Peyer's patch (tissue), 4 donors: Measurements from ENCODE around the gene PPARGC1A. TPM values are rescaled to one million over a fixed set of nuclear protein-coding genes. Genes with fewer than 3 reads are reported as not detected.

Experiments used
- DNase-seq, 3 donors: peaks; one replicate each; pipeline ENCODE4 v3.0.0-alpha.2; 2017 to 2019
- H3K27ac ChIP-seq, 4 donors: fragments of 200-600 bp; sonication (generic); one replicate each; pipeline ENCODE4 v1.5.1; 2016 to 2019
- H3K27me3 ChIP-seq, 2 donors: fragments of 200-600 bp; sonication (generic); one replicate each; pipeline ENCODE4 v1.5.1; 2019
- H3K36me3 ChIP-seq, 3 donors: fragments of 200-600 bp; sonication (generic); one replicate each; pipeline ENCODE4 v1.5.1; 2016 to 2019
- H3K4me1 ChIP-seq, 4 donors: fragments of 200-600 bp; sonication (generic); one replicate each; pipeline ENCODE4 v1.5.1; 2016 to 2019
- H3K4me3 ChIP-seq, 4 donors: fragments of 200-600 bp; sonication (generic); 1 replicate in 3 of 4; 2 replicates in 1 of 4; pipeline ENCODE4 v1.5.1; 2016 to 2019; ENCODE audit warnings: mild to moderate bottlenecking in 1 of 4
- H3K9me3 ChIP-seq, 4 donors: fragments of 200-600 bp; sonication (generic); one replicate each; pipeline ENCODE4 v1.5.1; 2016 to 2019; ENCODE audit warnings: mild to moderate bottlenecking in 1 of 4
- POLR2A ChIP-seq, 2 donors: fragments of 450-650 bp; IDR thresholded peaks; one replicate each; pipeline ENCODE4 v1.5.1; 2017; ENCODE audit warnings: antibody characterized with exemption in 2 of 2, mild to moderate bottlenecking in 2 of 2, moderate library complexity in 2 of 2
- total RNA-seq, 4 donors: library from RNA; depleted of rRNA; stranded (reverse); fragments of >200 nt; gene quantifications; one replicate each; pipeline ENCODE4 v1.1.0, GENCODE V29; 2016
- TF ChIP-seq, protein P1 (sequence below), 6 experiments: fragments of 450-650 bp in 4 of 6; fragments of 200-600 bp in 2 of 6; sonication (generic) in 1 of 6; IDR thresholded peaks; one replicate each; pipeline ENCODE4 v1.5.1; 2017 to 2019; ENCODE audit warnings: antibody characterized with exemption in 6 of 6, mild to moderate bottlenecking in 3 of 6, moderate library complexity in 1 of 6

Gene PPARGC1A
- total RNA-seq, 4 donors from 2014 or later, result 53.6 to 106 (median 66.0) TPM

DNA sequence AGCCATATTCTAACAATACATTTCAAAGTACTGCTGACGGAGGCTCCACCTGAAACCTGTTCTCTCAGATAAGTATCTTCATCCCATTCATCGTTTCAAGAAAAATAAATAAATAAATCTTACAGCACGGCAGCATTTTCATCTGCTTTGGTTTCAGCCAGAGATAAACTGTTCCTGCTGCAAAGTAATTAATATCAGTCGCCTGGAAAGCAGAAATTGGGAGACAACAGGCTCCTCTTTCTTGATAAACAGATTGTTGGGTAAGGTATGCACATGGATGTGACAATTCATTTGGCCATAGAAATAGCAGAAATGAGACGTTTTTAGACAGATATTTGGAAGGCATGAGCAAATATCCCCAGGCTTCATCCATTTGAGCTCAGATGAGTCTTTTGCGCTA lies 110.4 kb downstream of the PPARGC1A start:
- no peak overlapping the region for H3K27ac ChIP-seq
- H3K4me3 ChIP-seq, result no peak overlapping the region
- DNase-seq, result no peak
- H3K4me1 ChIP-seq, result peaks cover 0 to 9% (median 0%) of the 10 kb centered on the region in 4 donors
- no peaks in the 10 kb centered on the region for H3K27me3 ChIP-seq
- H3K9me3 ChIP-seq, result no peaks in the 10 kb centered on the region
- H3K36me3 ChIP-seq, result no peaks in the 10 kb centered on the region
- no peak for TF ChIP-seq POLR2A (IDR thresholded peaks at IDR 0.05)
- TF ChIP-seq, protein P1, sequence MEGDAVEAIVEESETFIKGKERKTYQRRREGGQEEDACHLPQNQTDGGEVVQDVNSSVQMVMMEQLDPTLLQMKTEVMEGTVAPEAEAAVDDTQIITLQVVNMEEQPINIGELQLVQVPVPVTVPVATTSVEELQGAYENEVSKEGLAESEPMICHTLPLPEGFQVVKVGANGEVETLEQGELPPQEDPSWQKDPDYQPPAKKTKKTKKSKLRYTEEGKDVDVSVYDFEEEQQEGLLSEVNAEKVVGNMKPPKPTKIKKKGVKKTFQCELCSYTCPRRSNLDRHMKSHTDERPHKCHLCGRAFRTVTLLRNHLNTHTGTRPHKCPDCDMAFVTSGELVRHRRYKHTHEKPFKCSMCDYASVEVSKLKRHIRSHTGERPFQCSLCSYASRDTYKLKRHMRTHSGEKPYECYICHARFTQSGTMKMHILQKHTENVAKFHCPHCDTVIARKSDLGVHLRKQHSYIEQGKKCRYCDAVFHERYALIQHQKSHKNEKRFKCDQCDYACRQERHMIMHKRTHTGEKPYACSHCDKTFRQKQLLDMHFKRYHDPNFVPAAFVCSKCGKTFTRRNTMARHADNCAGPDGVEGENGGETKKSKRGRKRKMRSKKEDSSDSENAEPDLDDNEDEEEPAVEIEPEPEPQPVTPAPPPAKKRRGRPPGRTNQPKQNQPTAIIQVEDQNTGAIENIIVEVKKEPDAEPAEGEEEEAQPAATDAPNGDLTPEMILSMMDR (IDR thresholded peaks at IDR 0.05), result no peak

DNA sequence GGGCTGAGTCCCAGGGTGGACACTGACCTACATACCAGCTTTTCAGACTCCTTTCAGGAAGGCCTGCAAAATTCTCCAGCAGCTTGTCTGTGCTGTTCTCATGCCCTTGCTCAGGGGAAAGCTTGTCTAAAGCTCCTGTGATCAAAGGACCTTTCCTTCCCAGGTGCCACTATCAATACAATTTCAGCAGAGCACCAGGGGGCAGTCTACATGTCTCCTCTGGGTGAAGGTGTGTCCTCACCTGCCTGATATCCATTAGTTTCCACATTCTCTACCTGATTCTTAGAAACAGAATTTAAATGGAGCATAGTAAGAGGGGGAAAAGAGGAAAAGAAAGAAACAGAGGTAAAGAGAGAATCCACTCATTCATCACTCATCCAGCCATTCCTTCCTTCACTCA lies 114.2 kb downstream of the PPARGC1A start:
- TF ChIP-seq POLR2A (IDR thresholded peaks at IDR 0.05), result no peak
- TF ChIP-seq, protein P1 (IDR thresholded peaks at IDR 0.05), result peak in 3 of 6 experiments; percentile 24 to 38 (median 35)
- H3K9me3 ChIP-seq, result no peaks in the 10 kb centered on the region
- no peak overlapping the region for H3K4me3 ChIP-seq
- peak in 1 of 3 donors; percentile 47 for DNase-seq
- no peak overlapping the region for H3K27ac ChIP-seq
- H3K4me1 ChIP-seq, result no peaks in the 10 kb centered on the region
- no peaks in the 10 kb centered on the region for H3K36me3 ChIP-seq
- no peaks in the 10 kb centered on the region for H3K27me3 ChIP-seq

DNA sequence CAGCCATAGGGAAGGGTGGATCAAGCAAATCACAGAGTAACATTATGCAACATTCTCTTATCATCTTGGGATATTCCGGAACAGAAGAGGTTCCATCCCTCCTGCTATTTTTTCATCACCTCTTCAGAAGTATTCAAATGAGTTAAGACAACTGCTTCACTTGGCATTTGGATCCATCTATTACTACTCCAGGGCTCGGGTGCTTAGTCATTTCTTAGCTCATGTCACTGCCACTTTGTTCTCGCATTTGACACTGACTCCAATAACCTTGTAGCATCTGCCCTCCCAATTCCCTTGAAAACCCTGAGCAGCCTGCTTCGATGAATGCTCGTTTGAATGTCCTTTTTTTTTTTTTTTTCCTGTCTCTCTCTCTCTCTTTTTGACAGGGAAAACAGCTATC lies 114.9 kb downstream of the PPARGC1A start:
- TF ChIP-seq POLR2A (IDR thresholded peaks at IDR 0.05), result no peak
- TF ChIP-seq, protein P1 (IDR thresholded peaks at IDR 0.05), result no peak
- Histone ChIP-seq H3K36me3 (no peaks in the 10 kb centered on the region), H3K4me1 (no peaks in the 10 kb centered on the region), H3K27me3 (no peaks in the 10 kb centered on the region), H3K27ac (no peak overlapping the region), H3K9me3 (no peaks in the 10 kb centered on the region), H3K4me3 (no peak overlapping the region)
- DNase-seq, result no peak

GRCh38 chr4:23773884-23774636 lies 115.8 kb downstream of the PPARGC1A start:
- no peak for DNase-seq
- TF ChIP-seq, protein P1 (IDR thresholded peaks at IDR 0.05), result no peak
- TF ChIP-seq POLR2A (IDR thresholded peaks at IDR 0.05), result no peak
- Histone ChIP-seq H3K36me3 (no peaks in the 10 kb centered on the region), H3K9me3 (no peaks in the 10 kb centered on the region), H3K4me3 (no peak overlapping the region), H3K27ac (no peak overlapping the region), H3K4me1 (no peaks in the 10 kb centered on the region), H3K27me3 (no peaks in the 10 kb centered on the region)

DNA sequence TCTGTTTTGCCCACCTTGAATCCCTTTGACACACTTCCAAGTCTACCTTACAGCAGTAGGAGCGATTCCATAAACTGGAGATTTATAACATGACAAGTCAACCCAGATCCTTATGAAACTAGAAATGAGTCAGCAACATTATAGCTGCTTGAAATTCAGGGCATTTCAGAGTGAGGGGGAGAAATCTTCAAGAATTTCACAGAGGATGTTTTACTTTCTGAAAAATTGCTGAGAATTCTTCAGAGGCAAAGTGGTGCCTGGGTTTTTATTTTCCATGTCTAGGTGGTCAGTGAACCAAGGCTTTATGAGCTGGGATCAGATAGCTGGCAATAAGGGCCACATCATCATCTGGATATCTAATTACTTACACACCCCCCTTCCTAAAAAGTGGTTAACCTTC lies 119.8 kb downstream of the PPARGC1A start:
- no peak overlapping the region for H3K4me3 ChIP-seq
- no peak overlapping the region for H3K27ac ChIP-seq
- TF ChIP-seq, protein P1 (IDR thresholded peaks at IDR 0.05), result no peak
- TF ChIP-seq POLR2A (IDR thresholded peaks at IDR 0.05), result no peak
- H3K9me3 ChIP-seq, result no peaks in the 10 kb centered on the region
- H3K36me3 ChIP-seq, result no peaks in the 10 kb centered on the region
- DNase-seq, result no peak
- H3K4me1 ChIP-seq, result no peaks in the 10 kb centered on the region
- no peaks in the 10 kb centered on the region for H3K27me3 ChIP-seq
